Measurements from ENCODE around the gene SCNN1A.

DNA sequence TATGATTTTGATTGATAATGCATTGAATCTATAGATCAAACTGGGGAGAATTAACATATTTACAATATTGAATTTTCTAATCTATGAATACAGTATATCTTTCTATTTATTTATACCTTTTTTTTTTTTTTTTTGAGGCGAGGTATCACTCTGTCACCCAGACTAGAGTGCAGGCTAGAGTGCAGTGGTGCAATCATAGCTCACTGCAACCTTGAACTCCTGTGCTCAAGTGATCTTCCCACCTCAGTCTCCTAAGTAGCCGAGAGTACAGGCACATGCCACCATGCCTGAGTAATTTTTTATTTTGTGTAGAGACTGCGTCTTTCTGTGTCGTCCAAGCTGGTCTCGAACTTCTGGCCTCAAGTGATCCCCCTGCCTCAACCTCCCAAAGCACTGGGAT lies 29.0 kb upstream of the SCNN1A start:
- TF ChIP-seq, protein P1, sequence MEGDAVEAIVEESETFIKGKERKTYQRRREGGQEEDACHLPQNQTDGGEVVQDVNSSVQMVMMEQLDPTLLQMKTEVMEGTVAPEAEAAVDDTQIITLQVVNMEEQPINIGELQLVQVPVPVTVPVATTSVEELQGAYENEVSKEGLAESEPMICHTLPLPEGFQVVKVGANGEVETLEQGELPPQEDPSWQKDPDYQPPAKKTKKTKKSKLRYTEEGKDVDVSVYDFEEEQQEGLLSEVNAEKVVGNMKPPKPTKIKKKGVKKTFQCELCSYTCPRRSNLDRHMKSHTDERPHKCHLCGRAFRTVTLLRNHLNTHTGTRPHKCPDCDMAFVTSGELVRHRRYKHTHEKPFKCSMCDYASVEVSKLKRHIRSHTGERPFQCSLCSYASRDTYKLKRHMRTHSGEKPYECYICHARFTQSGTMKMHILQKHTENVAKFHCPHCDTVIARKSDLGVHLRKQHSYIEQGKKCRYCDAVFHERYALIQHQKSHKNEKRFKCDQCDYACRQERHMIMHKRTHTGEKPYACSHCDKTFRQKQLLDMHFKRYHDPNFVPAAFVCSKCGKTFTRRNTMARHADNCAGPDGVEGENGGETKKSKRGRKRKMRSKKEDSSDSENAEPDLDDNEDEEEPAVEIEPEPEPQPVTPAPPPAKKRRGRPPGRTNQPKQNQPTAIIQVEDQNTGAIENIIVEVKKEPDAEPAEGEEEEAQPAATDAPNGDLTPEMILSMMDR (IDR thresholded peaks at IDR 0.05) = no peak
- TF ChIP-seq EZH2 (IDR thresholded peaks at IDR 0.05; ENCODE audit: borderline replicate concordance, insufficient read depth, low read depth, low read length, poor library complexity, severe bottlenecking) = no peak

Data from B cell (primary cell).